Measurements from ENCODE around the gene EP400. TPM values are rescaled to one million over a fixed set of nuclear protein-coding genes. Genes with fewer than 3 reads are reported as not detected.

EP400 gene
- total and polyA plus RNA-seq, 9 donors = 19.6 to 60.7 (median 44.0) TPM

GRCh38 chr12:132114667-132115066 is 164.9 kb downstream of the EP400 start:
- 95 to 98% (median 98%) methylated on average over 6 of the region's 6 CpGs for WGBS, 3 donors
- TF ChIP-seq POLR2A (IDR thresholded peaks at IDR 0.05) (no peak), CTCF (IDR thresholded peaks at IDR 0.05) (no peak), EP300 (IDR thresholded peaks at IDR 0.05) (no peak)
- Histone ChIP-seq H3K9me3 (no peaks in the 10 kb centered on the region), H3K4me1 (ENCODE audit: insufficient read depth) (no peaks in the 10 kb centered on the region), H3K27me3 (no peaks in the 10 kb centered on the region), H3K36me3 (no peaks in the 10 kb centered on the region), H3K27ac (no peak overlapping the region), H3K4me3 (no peak overlapping the region)
- intact Hi-C loops (cut with DNase I) = no loop called here
- DNase-seq = no peak

- H3K27me3 ChIP-seq = no peaks in the 10 kb centered on the region
- no peaks in the 10 kb centered on the region for H3K4me1 ChIP-seq (ENCODE audit: insufficient read depth)
- 94 to 98% (median 96%) methylated on average over 9 of the region's 9 CpGs for WGBS, 3 donors
- intact Hi-C loops (cut with DNase I) = no loop called here
- no peak for DNase-seq
- H3K27ac ChIP-seq = no peak overlapping the region
- H3K36me3 ChIP-seq = no peaks in the 10 kb centered on the region
- H3K4me3 ChIP-seq = no peak overlapping the region
- no peak for TF ChIP-seq POLR2A (IDR thresholded peaks at IDR 0.05)
- TF ChIP-seq CTCF (IDR thresholded peaks at IDR 0.05) = no peak
- no peak for TF ChIP-seq EP300 (IDR thresholded peaks at IDR 0.05)
- H3K9me3 ChIP-seq = no peaks in the 10 kb centered on the region
These were observed 165.8 kb downstream of the EP400 start for GRCh38 chr12:132115500-132115899.

GRCh38 chr12:132116709-132117557 is 167.2 kb downstream of the EP400 start:
- DNase-seq = no peak
- TF ChIP-seq EP300 (IDR thresholded peaks at IDR 0.05) (no peak), POLR2A (IDR thresholded peaks at IDR 0.05) (no peak), CTCF (IDR thresholded peaks at IDR 0.05) (no peak)
- no peaks in the 10 kb centered on the region for H3K36me3 ChIP-seq
- no peak overlapping the region for H3K4me3 ChIP-seq
- H3K27me3 ChIP-seq = no peaks in the 10 kb centered on the region
- no peak overlapping the region for H3K27ac ChIP-seq
- 95 to 96% (median 95%) methylated on average over 58 of the region's 58 CpGs for WGBS, 3 donors
- intact Hi-C loops (cut with DNase I) = no loop called here
- H3K9me3 ChIP-seq = no peaks in the 10 kb centered on the region
- H3K4me1 ChIP-seq (ENCODE audit: insufficient read depth) = no peaks in the 10 kb centered on the region

GRCh38 chr12:132117558-132117875 is 167.8 kb downstream of the EP400 start:
- H3K36me3 ChIP-seq = no peaks in the 10 kb centered on the region
- no peaks in the 10 kb centered on the region for H3K9me3 ChIP-seq
- H3K4me3 ChIP-seq = no peak overlapping the region
- intact Hi-C loops (cut with DNase I) = no loop called here
- H3K27me3 ChIP-seq = no peaks in the 10 kb centered on the region
- H3K4me1 ChIP-seq (ENCODE audit: insufficient read depth) = no peaks in the 10 kb centered on the region
- 92 to 96% (median 93%) methylated on average over 10 of the region's 10 CpGs for WGBS, 3 donors
- DNase-seq = no peak
- TF ChIP-seq CTCF (IDR thresholded peaks at IDR 0.05) (no peak), EP300 (IDR thresholded peaks at IDR 0.05) (no peak), POLR2A (IDR thresholded peaks at IDR 0.05) (no peak)
- no peak overlapping the region for H3K27ac ChIP-seq
